GM19240 (cell line): ENCODE results near the gene SLC25A20.
A peak's percentile ranks its signal among the peaks of the same experiment; 100 is the strongest.
"Not testable (repeated sequence)": the region's sequence is repeated elsewhere in the genome, so short reads cannot be mapped to it uniquely, and the experiment has no call there.

ENCODE experiments used
- DNase-seq: peaks from one replicate; pipeline ENCODE4 v3.0.0; 2011; ENCODE audit warnings: low spot score; ENCODE audit not compliant: insufficient read length

The SLC25A20 gene, protein sequence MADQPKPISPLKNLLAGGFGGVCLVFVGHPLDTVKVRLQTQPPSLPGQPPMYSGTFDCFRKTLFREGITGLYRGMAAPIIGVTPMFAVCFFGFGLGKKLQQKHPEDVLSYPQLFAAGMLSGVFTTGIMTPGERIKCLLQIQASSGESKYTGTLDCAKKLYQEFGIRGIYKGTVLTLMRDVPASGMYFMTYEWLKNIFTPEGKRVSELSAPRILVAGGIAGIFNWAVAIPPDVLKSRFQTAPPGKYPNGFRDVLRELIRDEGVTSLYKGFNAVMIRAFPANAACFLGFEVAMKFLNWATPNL

DNA sequence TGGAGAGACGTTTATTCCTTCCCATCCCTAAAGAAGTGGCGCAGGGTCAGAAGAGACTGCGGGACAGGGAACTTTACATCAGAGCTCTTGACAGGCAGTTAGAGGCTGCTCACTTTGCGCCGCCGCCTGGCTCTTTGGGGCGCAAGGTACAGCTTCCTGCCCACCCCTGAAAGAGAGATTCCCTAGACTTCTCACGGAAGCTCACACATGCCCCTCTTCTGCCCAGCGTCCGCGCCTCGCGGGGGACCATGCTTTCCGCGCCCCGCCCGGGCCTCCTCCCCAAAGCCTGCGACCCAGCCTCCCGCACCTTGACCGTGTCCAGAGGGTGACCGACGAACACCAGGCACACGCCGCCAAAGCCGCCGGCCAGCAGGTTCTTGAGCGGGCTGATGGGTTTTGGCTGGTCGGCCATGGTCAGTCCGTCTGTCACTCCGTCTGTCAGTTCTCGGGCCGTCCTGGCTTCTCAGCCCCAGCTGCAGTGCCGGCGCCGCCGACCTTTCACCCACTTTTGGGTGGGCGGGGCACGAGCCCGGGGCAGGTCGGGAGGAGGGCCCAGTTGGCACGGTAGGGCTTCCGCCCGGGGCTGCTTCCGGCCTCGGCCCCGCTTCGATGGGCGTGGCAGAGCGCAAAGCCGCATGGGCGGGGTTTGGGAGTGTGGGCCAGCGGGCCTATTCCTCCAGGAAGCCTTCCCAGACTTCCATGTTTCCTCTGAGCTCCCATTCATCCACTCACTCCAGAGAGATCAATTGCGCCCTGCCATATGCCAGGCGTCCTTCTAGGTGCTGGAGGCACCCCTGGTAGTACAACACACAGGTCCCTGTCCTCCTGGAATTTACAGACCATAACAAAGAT lies at the start of gene SLC25A20:
SLC25A20 (minus strand) TSS at position 500 of the 852 bp plus-strand sequence; CDS start at position 412, 88 bp downstream.
- peak; percentile 83 for DNase-seq

DNA sequence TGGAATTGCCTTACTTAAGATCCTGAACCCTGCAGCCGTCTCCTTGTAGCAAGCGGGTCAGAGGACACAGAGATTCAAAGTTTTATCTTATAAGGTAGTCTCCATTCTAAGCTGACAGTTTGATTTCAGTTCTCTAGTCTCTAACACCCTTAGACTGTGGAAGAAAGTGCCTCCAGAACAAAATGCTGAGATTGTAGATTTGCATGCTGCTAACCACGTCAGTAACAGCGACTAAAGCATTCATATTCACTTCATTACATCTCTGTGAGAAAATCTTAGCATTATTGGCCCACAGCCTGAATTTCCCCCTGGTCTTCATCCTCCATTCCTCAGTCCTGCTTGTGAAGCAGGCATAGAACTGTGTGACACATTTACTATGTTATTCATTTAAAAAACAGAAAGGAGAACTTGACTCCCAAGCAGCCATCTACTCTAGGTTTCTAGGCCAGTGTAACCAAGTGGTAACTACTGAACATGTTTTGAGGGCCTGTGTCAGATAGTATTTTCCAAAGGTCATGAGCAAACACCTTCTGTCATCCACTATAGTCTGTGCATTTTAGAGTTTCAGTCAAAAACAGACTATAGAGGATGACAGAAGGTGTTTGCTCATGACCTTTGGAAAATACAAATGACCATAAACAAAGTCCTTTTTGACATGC lies 47.3 kb upstream of the SLC25A20 start:
- DNase-seq: no peak

DNA sequence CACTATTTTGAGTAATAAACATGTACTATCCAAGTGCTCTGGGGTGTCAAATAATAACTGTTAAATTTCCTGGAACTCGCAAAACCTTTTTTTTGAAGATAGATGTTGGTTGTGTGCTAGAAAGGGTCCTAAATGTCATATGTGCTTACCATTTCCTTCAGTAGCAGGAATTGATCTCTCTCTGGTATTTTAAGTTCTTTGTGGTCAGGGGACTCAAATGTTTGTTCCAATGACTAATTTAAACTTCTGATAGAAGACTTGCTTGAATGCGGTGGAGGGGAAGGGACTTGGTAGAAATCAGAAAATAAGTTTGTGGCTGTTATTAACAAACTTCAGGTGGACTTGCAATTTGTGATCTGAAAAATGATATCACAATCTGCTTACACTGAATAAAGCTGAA lies 46.8 kb upstream of the SLC25A20 start:
- no peak for DNase-seq

DNA sequence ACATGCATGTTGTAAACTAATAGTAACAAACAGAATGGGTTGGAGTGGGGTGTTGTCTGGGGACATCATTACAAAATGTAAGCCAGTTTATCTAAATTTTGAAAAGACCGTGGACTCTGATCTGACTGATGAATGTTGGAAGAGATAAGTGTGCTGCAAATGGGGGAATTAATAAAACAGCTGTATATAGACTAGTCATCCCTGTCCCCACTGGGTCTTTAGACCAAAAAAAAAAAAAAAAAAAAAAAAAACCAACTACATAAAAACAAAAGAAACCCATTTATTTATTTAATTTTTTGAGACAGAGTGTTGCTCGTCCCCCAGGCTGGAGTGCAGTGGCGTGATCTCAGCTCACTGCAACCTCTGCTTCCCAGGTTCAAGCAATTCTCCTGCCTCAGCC lies 40.0 kb upstream of the SLC25A20 start:
- no peak for DNase-seq

DNA sequence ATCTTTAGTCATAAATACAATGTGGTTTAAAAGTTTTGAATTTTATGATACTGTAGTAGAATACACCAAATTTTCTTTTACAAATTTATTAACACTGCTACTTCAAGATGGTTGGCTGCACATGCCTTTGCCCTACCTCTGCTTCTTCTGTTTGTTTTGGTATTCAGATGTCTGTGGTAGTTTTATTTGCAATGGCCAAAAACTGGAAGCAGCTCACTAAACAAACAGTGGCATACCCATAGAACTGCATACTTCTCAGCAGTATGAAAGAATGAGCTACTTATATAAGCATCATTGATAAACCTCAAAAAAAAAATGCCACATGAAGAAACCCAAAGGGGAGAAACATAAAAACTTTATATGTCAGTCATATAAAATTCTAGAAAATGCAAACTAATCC lies 39.5 kb upstream of the SLC25A20 start:
- DNase-seq: no peak

DNA sequence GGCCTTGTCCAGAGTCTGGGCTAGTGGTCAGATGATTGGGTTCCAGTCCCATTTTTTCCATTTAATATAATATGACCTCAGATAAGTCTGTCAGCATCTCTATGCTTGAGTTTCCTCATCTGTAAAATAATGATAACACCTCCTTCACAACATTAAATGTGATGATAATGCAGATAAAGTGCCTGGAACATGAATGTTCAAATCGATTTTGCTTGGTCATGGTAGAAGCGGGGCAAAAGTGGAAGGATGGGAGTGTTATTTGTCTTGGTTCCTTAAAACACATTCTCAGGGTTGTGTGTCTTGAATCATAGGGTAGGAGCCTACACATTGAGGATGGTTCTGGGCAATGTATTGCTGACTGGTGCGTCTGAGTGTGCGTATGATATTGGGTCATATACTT lies 36.8 kb upstream of the SLC25A20 start:
- no peak for DNase-seq

DNA sequence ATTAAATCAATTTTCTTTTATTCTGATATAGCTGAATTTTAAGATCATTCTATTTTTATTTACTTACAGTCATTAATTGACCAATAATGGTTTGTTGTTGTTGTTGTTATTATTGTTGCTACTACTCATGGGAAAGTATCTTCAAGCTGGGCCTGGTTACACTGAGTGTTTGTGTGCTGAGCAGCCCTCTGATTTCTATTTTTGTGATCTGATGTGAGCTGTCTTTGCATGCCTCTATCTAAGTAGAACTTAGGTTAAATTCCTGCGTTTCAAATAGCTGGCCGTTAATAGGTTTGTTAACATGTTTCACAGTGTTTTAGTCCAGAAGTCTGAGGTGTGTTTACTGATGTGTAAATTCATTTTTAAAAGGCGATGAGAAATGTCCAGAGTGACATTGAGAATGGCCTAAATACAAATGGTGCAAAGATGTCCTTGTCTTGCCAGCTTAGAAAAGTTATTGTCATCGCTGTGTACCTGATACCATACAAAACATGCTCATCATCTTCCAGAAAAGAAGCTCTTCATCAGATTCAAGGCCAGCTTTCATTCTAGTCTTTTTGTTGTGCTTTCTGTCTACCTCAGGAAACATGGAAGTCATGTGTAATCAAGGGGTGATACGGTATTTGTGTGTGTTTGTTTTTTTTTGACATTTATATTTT lies 35.8 kb upstream of the SLC25A20 start:
- no peak for DNase-seq

DNA sequence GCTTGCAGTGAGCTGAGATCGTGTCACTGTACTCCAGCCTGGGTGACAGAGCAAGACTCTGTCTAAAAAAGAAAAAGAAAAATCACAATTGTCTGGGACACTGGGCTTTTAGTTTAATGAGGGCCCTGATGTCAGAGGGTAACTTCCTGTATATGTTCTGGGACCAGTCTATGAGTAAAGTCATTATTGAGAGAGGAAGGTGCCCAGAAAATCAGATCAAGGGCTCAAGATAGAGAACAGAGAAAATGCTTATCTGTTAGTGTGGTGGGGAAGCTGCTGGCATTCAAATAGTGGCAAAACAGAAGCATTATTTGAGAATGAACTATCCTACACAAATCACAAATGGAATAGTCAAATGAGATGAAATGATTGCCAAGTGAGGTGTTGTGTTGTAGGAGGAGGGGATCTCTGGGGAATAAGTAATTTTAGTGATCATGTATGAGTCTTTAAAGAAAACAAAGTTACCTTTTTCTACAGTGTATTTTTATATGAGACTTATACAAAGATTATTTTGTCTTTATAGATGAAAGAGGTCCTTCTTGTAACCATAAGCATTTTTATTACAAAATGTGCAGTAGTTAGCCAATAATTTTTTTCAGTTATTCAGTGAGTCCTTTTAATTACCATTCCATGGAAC lies 33.4 kb upstream of the SLC25A20 start:
- DNase-seq: no peak

DNA sequence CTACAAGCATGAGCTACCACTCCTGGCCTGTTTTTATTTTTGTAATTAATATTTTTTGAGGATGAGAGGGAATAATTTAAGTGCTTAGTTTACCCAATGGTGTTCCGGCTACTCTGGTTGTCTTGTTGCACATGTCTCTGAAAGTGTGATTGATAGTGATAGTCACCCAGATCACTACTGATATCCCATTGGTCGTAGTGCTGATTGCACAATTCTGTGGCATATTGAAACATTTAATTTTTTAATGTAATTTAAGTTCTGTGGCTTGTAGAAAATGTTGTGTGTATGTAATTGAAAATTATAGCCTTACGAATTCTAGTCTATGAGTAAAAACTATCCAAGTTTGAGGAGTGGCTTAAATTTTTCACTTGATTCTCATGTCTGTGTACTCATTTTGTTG lies 31.9 kb upstream of the SLC25A20 start:
- DNase-seq: no peak

DNA sequence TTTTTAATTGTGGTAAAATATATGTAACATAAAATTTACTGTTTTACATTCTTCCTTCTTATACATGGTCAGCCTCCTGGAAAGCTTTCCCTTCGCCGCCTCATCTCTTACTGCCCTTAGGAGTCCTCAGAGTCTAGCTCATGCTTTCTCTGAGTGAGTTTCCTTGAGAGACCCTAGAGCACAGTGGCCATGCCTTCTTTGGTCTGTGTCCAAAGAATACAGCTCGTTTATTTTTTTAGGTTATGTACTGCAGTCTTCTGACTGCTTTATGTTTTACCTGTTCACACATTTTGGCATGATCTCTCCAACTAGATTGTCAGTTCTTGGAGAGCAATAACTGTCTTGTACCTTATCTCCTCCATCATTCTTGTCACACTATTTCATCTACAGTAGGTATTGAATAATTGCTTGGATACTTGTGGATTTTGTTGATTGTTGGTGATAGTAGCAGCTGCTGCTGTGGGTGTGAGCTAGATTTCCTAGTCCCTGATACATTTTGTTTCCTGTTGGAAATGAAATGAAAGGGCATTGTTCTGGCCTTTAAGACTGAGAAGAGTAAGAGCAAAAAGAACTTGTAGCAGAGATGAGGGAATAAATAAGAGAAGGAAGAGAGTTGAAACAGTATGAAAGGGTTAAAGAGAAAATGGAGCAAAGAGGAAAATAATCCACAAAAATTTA lies 30.8 kb upstream of the SLC25A20 start:
- no peak for DNase-seq

DNA sequence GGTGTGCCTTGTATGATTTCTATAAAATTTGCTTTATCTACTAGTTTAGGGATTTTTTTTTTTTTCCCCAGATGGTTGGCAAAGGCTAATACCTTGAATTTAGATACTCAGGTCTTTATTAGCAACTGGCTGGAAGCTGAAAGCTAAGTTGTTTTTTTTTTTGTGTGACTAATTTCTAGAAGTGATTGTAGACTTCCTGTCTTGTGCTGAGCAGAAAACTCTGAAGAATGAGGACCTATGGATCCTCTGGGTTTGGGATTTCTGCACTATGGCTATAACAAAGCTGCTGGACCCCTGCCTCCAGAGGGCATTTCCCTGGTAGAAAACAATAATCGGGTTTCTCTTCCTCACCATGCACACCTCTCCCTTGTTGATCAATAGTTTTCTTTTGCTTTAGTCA lies 30.0 kb upstream of the SLC25A20 start:
- no peak for DNase-seq

DNA sequence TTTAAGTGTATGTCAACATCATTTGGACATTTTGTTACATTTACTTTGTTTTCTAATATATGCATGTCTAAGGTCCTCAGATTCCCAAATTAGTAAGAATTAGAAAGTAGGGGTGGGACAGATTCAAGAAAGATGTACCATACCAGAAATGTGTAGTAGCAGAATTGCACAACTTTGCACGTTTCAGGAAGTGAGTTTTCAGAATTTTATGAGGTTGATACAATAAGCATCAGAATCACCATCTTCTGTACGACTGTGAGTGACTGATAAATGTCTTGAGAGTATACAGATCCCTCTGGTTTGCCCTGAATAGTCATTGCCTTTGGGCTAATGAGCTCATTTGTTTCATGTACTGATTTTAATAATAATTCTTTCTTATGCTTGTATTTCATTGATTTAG lies 29.2 kb upstream of the SLC25A20 start:
- DNase-seq: no peak

DNA sequence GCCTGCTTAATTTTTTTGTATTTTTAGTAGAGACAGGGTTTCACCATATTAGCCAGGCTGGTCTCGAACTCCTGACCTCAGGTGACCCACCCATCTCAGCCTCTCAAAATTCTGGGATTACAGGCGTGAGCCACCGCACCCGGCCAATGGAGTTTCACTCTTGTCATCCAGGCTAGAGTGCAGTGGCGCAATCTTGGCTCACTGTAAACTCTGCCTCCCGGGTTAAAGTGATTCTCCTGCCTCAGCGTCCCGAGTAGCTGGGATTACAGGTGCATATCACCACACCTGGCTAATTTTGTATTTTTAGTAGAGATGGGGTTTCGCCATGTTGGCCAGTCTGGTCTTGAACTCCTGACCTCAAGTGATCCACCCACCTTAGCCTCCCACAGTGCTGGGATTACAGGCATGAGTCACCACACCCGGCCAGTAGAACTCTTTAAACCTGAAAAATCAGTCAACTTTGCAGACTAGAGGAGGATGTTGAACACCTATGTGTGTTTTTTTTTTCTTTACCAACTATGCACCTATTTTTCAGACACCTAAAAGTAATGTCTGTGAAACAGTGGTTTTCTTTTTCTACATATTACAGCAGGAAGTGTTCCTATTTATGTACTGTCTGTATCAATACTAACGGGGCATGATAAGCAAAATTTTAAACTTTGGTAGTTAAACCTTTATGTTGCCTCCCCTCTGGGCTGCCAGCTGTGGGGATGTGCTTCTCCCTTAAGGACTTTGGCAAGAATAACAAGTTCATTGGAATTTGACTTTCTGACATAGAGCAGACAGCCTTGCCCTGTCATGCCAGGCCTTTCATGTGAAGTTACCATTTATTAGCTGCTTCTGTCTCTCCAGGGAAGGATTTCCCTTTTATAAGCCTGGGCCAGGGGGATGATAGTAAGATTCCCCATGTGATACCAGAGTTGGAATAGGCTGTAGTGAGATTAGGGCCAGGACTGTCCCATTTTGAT lies 28.0 kb upstream of the SLC25A20 start:
- no peak for DNase-seq

DNA sequence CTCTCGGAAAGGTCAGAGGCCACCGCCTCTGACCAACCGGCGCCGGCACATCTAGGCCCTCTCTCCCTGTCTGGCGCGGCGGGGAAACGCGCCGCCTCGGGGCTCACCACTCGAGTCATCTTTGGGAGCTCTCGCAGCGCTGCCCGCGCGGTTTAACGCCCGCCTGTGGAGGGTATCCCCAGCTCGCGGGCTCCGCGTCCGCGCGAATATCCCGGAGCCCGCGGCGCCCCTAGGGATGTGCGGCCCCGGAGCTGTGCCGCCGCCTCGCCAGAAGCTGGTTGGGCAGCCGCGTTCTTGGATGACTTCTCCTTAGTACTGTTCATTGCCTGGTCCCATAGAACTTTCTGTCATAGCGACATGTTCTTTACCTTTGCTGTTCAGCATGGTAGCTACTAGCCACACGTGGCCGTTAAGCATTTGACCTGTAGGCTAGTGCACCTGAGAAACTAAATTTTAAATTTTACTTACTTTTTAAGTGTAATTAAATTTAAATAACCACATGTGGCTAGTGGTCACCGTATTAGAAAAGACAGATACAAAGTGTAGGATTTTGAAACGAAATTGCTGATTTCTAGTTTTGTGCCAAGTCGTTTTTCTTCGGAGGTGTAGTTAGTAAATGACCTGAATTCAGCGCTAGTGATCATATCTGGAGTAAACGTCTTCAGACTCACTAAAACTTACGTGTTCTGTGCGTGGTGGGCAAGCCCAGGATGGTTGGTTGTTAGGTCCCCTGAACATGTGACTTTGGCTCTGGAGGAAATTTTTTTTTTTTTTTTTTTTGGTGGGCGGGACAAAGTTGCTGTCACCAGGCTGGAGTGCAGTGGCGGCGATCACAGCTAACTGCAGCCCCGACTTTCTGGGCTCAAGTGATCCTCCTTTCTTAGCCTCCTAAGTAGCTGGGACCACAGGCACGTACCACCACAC lies 20.8 kb upstream of the SLC25A20 start:
- DNase-seq: no peak

DNA sequence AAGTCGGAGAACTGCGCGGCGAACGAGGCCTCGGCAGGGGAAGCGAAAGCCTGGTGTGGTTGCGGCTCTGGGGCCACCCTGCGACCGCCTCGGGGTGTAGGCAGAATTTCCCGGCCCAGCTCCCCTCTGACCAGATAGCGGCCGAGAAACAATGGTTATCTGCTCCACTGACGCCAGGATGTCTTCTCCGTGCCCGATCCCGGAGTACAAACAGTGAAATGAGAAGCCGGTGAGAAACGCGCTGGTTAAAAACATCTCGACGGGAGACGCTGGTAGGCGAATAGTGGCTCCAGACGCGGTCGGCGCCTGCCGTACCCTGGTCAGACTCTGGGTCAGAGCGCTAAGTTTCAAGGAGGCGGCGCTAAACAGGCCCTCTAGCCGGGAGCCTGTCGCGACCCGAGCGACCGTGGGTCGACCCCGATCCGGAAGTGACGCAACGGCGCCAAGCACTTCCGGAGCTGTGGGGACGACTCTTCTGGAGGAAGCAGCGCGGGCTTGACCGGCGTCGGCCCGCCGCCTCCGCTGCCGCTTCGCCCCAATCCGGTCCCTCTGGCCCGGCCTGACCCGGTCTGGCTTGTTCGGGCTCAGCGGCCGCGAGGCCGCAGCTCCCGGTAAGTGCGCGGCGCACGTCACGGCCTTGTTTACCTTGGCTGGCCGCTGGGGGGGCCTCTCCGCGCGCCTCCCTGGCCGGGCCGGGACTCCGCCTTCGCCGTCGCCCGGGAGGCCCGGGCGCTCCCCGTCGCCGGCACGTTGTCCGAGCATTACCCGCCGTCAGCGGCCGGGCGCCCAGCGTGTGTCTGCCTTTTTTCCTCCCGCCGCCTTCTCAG lies 19.9 kb upstream of the SLC25A20 start, which contains the start of gene ARIH2:
ARIH2 (plus strand) TSS at position 455 of the 827 bp plus-strand sequence. CDS start 8,717 bp downstream, outside the sequence.
- DNase-seq: peak; percentile 84

DNA sequence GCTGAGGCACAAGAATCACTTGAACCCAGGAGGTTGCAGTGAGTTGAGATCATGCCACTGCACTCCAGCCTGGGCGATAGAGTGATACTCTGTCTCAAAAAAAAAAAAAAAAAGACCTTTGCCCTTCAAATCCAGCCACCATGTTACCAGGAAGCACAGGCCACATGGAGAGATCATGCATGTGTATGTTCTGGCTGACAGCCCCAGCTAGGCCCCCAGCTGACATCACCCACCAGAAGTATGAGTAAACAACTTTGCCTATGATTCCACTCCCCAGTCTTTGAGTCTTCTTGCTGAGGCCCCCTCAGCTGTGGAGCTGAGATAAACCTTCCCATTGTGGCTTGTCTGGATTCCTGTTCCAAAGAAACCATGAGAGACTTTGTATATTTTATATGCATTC lies 16.6 kb upstream of the SLC25A20 start:
- DNase-seq: no peak

DNA sequence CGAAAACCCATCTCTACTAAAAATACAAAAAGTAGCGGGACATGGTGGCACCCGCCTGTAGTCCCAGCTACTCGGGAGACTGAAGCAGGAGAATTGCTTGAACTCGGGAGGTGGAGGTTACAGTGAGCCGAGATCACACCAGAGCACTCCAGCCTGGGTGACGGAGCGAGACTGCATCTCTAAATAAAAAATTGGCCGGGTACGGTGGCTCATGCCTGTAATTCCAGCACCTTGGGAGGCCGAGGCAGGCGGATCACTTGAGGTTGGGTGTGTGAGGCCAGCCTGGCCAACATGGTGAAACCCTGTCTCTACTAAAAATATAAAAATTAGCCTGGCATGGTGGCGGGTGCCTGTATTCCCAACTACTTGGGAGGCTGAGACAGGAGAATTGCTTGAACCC lies 8.3 kb upstream of the SLC25A20 start:
- DNase-seq: not testable (repeated sequence)
